ENCODE measurements around the gene DPY19L3. TPM values are rescaled to one million over a fixed set of nuclear protein-coding genes. Genes with fewer than 3 reads are reported as not detected.

The DPY19L3 gene, protein sequence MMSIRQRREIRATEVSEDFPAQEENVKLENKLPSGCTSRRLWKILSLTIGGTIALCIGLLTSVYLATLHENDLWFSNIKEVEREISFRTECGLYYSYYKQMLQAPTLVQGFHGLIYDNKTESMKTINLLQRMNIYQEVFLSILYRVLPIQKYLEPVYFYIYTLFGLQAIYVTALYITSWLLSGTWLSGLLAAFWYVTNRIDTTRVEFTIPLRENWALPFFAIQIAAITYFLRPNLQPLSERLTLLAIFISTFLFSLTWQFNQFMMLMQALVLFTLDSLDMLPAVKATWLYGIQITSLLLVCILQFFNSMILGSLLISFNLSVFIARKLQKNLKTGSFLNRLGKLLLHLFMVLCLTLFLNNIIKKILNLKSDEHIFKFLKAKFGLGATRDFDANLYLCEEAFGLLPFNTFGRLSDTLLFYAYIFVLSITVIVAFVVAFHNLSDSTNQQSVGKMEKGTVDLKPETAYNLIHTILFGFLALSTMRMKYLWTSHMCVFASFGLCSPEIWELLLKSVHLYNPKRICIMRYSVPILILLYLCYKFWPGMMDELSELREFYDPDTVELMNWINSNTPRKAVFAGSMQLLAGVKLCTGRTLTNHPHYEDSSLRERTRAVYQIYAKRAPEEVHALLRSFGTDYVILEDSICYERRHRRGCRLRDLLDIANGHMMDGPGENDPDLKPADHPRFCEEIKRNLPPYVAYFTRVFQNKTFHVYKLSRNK
- total RNA-seq, result 5.4 TPM

DNA sequence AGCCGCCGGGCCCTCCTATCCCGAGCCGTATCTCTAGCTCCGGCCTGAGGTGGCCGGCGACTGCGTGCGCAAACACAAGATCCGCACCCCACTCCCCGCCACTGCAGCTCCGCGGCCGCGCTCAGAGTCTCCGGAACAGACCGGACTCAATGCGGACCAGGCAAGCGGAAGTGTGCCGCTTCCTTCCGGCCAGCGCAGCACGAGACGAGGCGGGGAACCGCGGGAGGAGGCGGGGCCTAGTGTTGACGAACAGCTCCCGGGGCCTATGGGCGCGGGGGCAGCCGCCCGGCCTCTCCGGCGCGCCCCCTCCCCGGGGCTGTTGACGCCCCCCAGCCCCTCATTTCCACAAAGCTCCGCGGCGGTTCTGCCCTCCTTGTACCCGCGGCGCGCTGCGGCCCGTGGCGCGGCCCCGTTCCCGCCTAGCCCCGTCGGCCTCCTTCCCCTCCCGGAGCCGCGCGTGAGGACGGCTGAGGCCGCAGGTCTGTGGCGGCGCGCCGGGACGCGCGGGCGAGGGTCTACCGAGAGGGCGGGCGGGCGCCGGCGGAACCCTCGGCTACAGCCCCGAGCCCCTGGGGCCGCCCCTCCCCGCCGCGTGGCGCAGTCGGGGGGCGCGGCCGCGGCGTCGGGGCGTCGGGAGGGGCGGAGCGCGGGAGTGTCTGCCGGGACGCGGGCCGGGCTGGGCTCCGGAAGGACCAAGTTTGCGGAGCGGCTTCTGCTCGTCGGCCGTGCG is at the start of gene DPY19L3:
Gene DPY19L3 (plus strand): TSS at position 340 of the 730 bp plus-strand sequence. CDS start 2,484 bp downstream, outside the sequence.
- Histone ChIP-seq H3K4me1 (ENCODE audit: insufficient read depth, low read length) (peaks cover 27% of the 10 kb centered on the region), H3K9me3 (ENCODE audit: low read depth, low read length) (no peaks in the 10 kb centered on the region), H3K4me3 (ENCODE audit: low read length) (peak within 1 kb of the TSS; percentile 73), H3K27me3 (ENCODE audit: insufficient read depth, low read length) (no peaks in the 10 kb centered on the region)

DNA sequence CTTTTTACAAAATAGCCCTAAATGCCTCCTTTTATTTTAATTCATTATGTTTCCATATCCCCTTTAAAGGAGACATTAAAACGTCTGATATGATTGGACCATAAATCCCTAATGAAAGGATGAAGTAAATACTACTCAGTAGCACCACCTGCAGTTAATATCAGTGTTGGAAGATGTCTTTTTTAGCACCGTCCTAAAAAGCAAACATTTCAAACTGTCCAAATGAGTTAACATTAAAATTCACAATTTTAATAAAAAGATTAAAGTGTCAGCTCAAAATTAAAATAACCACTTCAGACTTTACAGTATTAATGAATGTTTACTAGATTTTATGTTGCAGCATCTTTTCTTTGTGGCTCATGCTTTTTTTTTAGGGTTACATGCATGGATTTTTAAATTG is 47.9 kb upstream of the DPY19L3 start:
- H3K4me3 ChIP-seq (ENCODE audit: low read length), result no peak overlapping the region
- peaks cover 92% of the 10 kb centered on the region for H3K27me3 ChIP-seq (ENCODE audit: insufficient read depth, low read length)
- H3K9me3 ChIP-seq (ENCODE audit: low read depth, low read length), result no peaks in the 10 kb centered on the region
- H3K4me1 ChIP-seq (ENCODE audit: insufficient read depth, low read length), result peaks cover 11% of the 10 kb centered on the region

DNA sequence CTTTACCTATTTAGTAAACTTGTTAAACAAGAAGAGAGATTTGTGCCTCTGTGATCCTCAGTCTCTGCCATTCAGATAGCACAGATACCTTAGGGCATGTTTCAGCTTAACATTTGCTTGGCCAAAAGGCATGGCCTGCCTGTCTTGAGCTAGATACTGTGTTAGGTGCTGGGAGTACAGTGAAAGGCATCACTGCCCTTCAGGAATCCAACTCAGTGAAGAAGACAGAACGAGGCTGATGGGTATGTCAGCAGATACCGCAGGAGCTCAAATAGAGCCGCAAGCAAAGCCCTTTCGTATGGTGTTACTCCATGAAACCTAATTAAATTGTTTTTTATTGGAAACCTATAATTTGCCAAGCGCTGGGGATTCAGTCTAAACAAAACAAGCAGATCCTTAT is 47.2 kb upstream of the DPY19L3 start:
- Histone ChIP-seq H3K4me1 (ENCODE audit: insufficient read depth, low read length) (peaks cover 16% of the 10 kb centered on the region), H3K9me3 (ENCODE audit: low read depth, low read length) (no peaks in the 10 kb centered on the region), H3K27me3 (ENCODE audit: insufficient read depth, low read length) (peaks cover 92% of the 10 kb centered on the region)

DNA sequence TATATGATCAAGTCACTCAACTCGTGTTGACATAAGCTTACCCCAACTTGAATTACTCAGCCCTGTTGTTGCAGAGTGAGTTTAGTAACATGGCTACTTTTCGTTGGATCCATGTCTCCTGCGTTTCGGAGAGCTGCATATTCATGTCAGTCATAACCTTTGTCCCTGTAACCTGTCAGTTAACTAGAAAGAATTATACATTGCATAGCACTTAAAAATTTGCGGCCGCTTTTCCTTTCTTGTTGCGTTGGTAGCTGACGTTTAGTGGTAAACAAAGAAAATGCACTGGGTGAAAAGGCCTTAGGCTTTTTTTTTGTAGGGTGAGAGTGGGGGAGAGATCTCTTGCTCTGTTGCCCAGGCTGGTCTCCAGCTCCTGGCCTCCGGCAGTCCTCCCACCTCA is 46.0 kb upstream of the DPY19L3 start:
- Histone ChIP-seq H3K9me3 (ENCODE audit: low read depth, low read length) (no peaks in the 10 kb centered on the region), H3K4me1 (ENCODE audit: insufficient read depth, low read length) (peaks cover 18% of the 10 kb centered on the region), H3K27me3 (ENCODE audit: insufficient read depth, low read length) (peaks cover 87% of the 10 kb centered on the region), H3K4me3 (ENCODE audit: low read length) (no peak overlapping the region)

More for the DNA sequence above, 47.2 kb upstream of the DPY19L3 start:
- H3K4me3 ChIP-seq (ENCODE audit: low read length), result no peak overlapping the region

DNA sequence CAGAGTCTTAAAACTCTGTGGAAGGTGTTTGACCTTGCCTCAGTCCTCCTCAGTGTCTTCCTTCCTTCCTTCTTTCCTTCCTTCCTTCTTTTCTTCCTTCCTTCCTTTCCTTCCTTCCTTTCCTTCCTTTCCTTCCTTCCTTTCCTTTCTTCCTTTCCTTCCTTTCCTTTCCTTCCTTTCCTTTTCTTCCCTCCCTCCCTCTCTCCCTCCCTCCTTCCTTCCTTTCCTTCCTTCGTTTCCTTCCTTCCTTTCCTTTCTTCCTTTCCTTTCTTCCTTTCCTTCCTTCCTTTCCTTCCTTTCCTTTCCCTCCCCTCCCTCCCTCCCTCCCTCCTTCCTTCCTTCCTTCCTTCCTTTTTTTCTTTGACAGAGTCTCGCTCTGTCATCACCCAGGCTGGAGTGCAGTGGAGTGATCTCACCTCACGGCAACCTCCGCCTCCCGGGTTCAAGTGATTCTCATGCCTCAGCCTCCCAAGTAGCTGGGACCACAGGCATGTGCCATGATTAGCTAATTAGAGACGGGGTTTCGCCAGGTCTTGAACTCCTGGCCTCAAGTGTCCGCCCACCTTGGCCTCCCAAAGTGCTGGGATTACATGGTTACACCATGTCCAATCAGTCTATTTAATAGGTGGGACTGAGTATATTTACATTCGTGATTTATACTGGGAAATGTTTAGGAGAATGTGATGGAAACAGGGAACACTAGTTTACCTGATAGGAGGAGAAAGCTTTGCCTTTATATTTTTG is 43.8 kb upstream of the DPY19L3 start:
- H3K9me3 ChIP-seq (ENCODE audit: low read depth, low read length), result no peaks in the 10 kb centered on the region
- peaks cover 7% of the 10 kb centered on the region for H3K4me1 ChIP-seq (ENCODE audit: insufficient read depth, low read length)
- H3K4me3 ChIP-seq (ENCODE audit: low read length), result no peak overlapping the region
- H3K27me3 ChIP-seq (ENCODE audit: insufficient read depth, low read length), result peaks cover 86% of the 10 kb centered on the region

DNA sequence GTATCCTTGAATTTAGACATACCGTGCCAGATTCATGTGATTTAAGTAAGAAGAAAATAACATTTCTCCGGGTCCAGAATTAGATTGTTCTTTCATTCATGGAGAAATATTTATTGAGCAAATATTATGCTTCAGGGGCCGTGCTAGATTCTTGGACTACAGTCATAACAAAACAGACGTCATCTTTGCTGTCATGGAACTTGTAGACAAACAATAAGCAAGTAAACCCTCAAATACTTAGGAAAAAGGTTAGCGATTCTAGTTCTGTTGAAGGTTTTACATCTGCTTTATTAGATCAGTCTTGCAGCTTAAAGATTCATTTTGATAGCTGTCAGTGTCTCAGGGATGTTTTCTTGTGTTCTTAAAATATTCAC is 43.3 kb upstream of the DPY19L3 start:
- Histone ChIP-seq H3K4me1 (ENCODE audit: insufficient read depth, low read length) (peaks cover 6% of the 10 kb centered on the region), H3K9me3 (ENCODE audit: low read depth, low read length) (no peaks in the 10 kb centered on the region), H3K27me3 (ENCODE audit: insufficient read depth, low read length) (peaks cover 86% of the 10 kb centered on the region), H3K4me3 (ENCODE audit: low read length) (no peak overlapping the region)

DNA sequence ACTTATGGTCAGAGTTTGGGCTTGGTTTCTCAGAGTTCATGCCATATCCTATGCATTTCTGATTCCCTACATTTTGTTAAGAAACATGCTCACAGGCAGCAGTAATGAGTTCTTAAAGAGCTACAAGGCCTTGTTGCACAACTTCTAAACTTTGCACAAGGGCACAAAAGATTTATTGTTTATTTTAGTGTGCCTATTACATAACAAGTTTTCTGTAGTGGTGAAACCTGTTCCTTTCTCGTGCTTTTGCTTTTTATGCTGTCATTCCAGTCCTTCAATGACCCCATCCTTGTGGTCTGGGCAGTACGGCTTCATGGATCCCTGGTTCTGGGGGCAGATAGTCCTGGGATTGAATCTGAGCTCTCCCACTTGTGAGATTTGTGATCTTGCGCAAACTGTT is 42.4 kb upstream of the DPY19L3 start:
- H3K9me3 ChIP-seq (ENCODE audit: low read depth, low read length), result no peaks in the 10 kb centered on the region
- H3K27me3 ChIP-seq (ENCODE audit: insufficient read depth, low read length), result peaks cover 85% of the 10 kb centered on the region
- peaks cover 6% of the 10 kb centered on the region for H3K4me1 ChIP-seq (ENCODE audit: insufficient read depth, low read length)
- no peak overlapping the region for H3K4me3 ChIP-seq (ENCODE audit: low read length)

DNA sequence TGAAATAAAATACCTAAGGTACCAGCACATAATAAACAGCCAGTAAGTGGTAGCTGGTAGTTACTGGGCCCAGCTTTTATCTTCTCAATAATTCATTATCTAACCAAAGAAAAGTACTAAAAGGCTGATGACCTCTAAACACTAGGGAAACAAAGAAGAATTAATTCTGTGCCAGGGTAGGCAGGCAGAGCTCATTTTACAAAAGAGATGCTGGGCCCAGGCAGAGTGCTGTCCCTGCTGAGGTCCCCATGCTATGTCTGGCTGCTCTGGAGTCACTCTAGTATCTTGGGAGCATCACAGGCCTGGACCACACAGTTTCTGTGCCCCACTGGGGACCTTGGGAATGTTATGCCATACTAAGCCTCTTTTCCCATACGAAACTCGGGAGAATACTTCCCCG is 41.9 kb upstream of the DPY19L3 start:
- peaks cover 85% of the 10 kb centered on the region for H3K27me3 ChIP-seq (ENCODE audit: insufficient read depth, low read length)
- H3K4me1 ChIP-seq (ENCODE audit: insufficient read depth, low read length), result peaks cover 6% of the 10 kb centered on the region
- H3K4me3 ChIP-seq (ENCODE audit: low read length), result no peak overlapping the region
- no peaks in the 10 kb centered on the region for H3K9me3 ChIP-seq (ENCODE audit: low read depth, low read length)

DNA sequence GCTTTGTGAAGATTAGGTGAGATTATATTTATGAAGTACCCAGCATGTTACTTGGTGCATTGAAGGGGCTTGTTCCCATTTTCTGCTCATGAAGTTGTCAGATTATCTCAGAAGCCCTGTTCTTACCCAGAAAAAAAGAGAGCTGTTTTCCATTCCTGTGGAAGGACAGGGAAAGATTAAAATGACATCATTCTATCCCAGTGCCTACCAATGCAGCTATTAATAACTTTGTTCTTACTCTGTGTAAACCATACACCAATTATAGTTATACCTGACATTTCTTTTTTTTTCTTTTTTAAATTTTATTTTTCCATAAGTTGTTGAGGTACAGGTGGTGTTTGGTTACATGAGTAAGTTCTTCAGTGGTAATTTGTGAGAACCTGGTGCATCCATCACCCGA is 41.5 kb upstream of the DPY19L3 start:
- H3K9me3 ChIP-seq (ENCODE audit: low read depth, low read length), result no peaks in the 10 kb centered on the region
- H3K27me3 ChIP-seq (ENCODE audit: insufficient read depth, low read length), result peaks cover 85% of the 10 kb centered on the region
- no peak overlapping the region for H3K4me3 ChIP-seq (ENCODE audit: low read length)
- H3K4me1 ChIP-seq (ENCODE audit: insufficient read depth, low read length), result peaks cover 6% of the 10 kb centered on the region

DNA sequence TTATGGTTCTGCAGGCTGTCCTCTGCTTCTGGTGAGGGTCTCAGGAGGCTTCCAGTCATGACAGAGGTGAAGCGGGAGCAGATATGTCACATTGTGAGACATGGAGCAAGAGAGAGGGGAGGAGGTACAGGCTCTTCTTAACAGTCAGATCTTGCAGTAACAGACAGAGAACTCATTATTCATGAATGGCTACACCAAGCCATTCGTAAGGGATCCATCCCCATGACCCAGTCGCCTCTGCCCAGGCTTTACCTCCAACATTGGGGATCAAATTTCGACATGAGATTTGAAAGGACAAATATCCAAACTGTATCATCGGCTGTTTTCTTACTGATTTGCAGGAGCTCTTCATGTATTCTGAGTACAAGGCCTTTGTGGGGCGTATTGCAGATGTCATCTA is 38.5 kb upstream of the DPY19L3 start:
- peaks cover 6% of the 10 kb centered on the region for H3K4me1 ChIP-seq (ENCODE audit: insufficient read depth, low read length)
- H3K27me3 ChIP-seq (ENCODE audit: insufficient read depth, low read length), result peaks cover 73% of the 10 kb centered on the region
- no peak overlapping the region for H3K4me3 ChIP-seq (ENCODE audit: low read length)
- no peaks in the 10 kb centered on the region for H3K9me3 ChIP-seq (ENCODE audit: low read depth, low read length)

DNA sequence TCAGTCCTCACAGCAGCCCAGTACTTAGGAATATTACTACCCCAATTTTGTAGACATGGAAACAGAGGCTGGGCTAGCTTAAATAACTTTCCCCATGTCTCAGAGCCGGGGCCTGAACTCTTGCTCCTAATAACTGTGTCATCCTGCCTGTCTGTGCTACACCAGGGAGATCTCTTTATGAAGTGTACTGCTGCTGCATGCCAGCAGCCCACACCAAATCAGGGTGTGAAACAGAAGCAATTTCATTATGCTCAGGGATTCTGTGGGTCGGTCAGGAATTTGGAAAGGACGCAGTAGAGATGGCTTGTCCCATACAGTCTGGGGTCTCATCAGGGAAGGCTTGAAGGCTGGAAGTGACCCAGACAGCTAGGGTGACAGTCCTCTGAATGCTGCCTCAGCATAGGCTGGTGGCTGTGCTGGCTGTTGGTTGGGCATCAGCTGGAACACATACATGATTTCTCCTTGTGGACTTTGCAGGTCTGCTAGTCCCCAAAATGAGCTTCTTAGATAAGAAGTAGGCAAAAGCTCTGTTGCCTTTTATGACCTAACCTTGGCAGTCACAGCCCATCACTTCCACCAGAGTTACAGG is 37.5 kb upstream of the DPY19L3 start:
- Histone ChIP-seq H3K4me3 (ENCODE audit: low read length) (no peak overlapping the region), H3K27me3 (ENCODE audit: insufficient read depth, low read length) (peaks cover 73% of the 10 kb centered on the region), H3K9me3 (ENCODE audit: low read depth, low read length) (no peaks in the 10 kb centered on the region), H3K4me1 (ENCODE audit: insufficient read depth, low read length) (peaks cover 4% of the 10 kb centered on the region)

DNA sequence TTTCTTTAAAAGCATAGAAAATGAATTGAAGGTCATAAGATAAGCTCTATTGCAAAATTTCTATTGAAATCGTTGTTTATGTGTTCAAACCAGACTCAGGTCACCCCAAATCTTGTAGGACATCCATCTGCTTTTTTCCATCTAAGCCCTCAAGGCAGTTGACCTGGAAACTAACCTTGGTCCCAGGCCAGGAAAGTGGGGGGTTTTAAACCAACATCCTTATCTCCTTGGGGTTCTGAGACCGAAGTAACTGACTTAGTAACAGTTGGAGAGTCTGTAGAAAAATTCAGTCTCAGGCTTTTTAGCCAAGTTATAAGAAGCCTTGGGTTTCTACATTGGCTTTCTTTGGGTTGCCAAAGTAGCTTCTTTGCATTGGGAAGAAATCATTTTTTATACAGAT is 36.8 kb upstream of the DPY19L3 start:
- Histone ChIP-seq H3K4me3 (ENCODE audit: low read length) (no peak overlapping the region), H3K9me3 (ENCODE audit: low read depth, low read length) (no peaks in the 10 kb centered on the region), H3K4me1 (ENCODE audit: insufficient read depth, low read length) (no peaks in the 10 kb centered on the region), H3K27me3 (ENCODE audit: insufficient read depth, low read length) (peaks cover 68% of the 10 kb centered on the region)

DNA sequence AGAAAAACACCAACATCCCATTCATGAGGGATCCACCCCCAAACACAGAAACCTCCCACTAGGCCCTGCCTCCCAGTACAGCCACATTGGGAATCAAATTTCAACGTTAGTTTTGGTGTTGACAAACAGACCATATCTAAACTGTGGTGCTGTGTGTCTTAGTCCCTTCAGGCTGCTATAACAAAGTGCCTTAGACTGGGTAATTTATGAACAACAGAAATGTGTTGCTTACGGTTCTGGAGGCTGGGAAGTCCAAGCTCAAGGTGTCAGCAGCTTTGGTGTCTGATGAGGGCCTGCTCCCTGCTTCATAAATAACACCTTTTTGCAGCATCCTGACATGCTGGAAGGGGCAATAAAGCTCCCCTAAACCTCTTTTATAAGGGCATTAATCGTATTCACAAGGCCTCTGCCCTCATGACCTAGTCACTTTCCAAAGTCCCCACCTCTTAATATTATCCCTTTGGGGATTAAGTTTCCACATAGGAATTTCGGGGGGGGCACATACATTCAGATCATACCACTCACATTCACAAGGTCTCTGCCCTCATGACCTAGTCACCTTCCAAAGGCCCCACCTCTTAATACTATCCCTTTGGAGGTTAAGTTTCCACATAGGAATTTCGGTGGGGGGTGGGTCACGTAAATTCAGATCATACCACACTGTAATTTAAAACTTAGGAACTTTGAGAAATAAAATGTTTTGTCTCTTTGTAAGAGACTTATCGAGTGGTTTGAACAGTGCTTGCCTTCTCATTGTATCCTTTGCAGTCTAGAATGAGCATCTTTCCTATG is 32.6 kb upstream of the DPY19L3 start:
- Histone ChIP-seq H3K27me3 (ENCODE audit: insufficient read depth, low read length) (peaks cover 45% of the 10 kb centered on the region), H3K9me3 (ENCODE audit: low read depth, low read length) (no peaks in the 10 kb centered on the region), H3K4me3 (ENCODE audit: low read length) (no peak overlapping the region), H3K4me1 (ENCODE audit: insufficient read depth, low read length) (no peaks in the 10 kb centered on the region)

Data from mononuclear cell (primary cell).